ENCODE measurements around the gene ADAR. TPM values are rescaled to one million over a fixed set of nuclear protein-coding genes. Genes with fewer than 3 reads are reported as not detected.

The ADAR gene
- total RNA-seq, 1 experiment from 2014 or later: 171 TPM

GRCh38 chr1:154533952-154534844, 73.8 kb downstream of the ADAR start:
- DNase-seq (ENCODE audit: low spot score): peak; percentile 19
- no peaks in the 10 kb centered on the region for H3K4me1 ChIP-seq (ENCODE audit: insufficient read depth, low read length, poor library complexity, severe bottlenecking)
- CTCF ChIA-PET: no interaction called here
- no peaks in the 10 kb centered on the region for H3K36me3 ChIP-seq (ENCODE audit: insufficient read depth, low read length, poor library complexity, severe bottlenecking)
- TF ChIP-seq EZH2 (IDR thresholded peaks at IDR 0.05; ENCODE audit: borderline replicate concordance, low read depth, low read length, poor library complexity, severe bottlenecking): no peak
- TF ChIP-seq CTCF (conservative IDR thresholded peaks at IDR 0.05; ENCODE audit: low read depth, low read length): peak; percentile 60
- POLR2A ChIA-PET (ENCODE audit: low non-redundant PET): no interaction called here
- no peak overlapping the region for H3K27ac ChIP-seq (ENCODE audit: low read depth, low read length, poor library complexity, severe bottlenecking)
- H3K27me3 ChIP-seq (replicated peaks; ENCODE audit: insufficient read depth, low read depth, low read length, poor library complexity): no peaks in the 10 kb centered on the region
- BruUV-seq (replicated peaks): no TSS peak
- H3K9me3 ChIP-seq (ENCODE audit: low read depth, low read length, poor library complexity, severe bottlenecking): peaks cover 3% of the 10 kb centered on the region
- intact Hi-C loops (cut with micrococcal nuclease; ENCODE audit: unreplicated experiment): no loop called here
- no peak overlapping the region for H3K4me3 ChIP-seq (ENCODE audit: low read depth, low read length, poor library complexity, severe bottlenecking)

Other genes with a start within 250 kb of the ADAR start
- gene IL6R, start 202.8 kb downstream of the ADAR start, total RNA-seq (2021): 1.6 and 1.9 TPM in 2 replicates
- not detected in 2 replicates for gene TDRD10, start 106.0 kb downstream of the ADAR start, total RNA-seq (2021)
- 0.04 TPM in 1 of 2 replicates, not detected in the other for gene SHE, start 105.8 kb downstream of the ADAR start, total RNA-seq (2021)
- 84.5 and 104 TPM in 2 replicates for gene UBE2Q1, start 49.5 kb downstream of the ADAR start, total RNA-seq (2021)
- 3.2 and 3.5 TPM in 2 replicates for gene CHRNB2, start 40.4 kb downstream of the ADAR start, total RNA-seq (2021)